ENCODE data around the gene CHML.
A peak's percentile ranks its signal among the peaks of the same experiment; 100 is the strongest.

Gene CHML

DNA sequence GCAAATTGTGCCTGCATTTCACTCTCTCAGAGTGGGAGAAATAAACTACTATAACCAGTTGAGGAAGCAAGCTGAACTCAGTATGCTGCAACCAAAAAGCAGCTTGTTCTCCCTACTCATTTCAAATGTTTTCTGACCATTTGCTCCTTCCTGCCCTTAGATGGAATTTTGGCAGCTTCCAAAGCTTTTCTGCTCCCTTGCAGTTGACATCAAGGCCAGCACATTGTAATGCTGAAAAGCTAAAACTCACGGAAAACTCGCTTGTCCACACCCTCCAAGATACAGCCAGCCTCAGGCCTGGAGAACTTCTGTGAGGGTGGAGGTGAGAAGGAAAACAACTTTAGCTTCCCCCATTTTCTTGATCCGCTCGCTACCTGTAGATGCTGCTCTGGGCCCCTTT is 5.0 kb upstream of the CHML start:
- ChIA-PET POLR2A (no interaction called here), CTCF (interaction anchor here (0.6 kb wide), 1 partner anchor 82 kb away, joined by 3 read pairs; no protein-coding TSS in a partner anchor)
- H3K27ac ChIP-seq (ENCODE audit: extremely low read depth, low read depth, low read length), result no peak overlapping the region
- H3K4me1 ChIP-seq (ENCODE audit: control insufficient read depth, insufficient read depth, low read length), result no peaks in the 10 kb centered on the region
- no peaks in the 10 kb centered on the region; the same call in 1 of the 2 replicates for H3K9me3 ChIP-seq (ENCODE audit: control insufficient read depth, insufficient read depth, low read depth, low read length)
- TF ChIP-seq, protein P1, sequence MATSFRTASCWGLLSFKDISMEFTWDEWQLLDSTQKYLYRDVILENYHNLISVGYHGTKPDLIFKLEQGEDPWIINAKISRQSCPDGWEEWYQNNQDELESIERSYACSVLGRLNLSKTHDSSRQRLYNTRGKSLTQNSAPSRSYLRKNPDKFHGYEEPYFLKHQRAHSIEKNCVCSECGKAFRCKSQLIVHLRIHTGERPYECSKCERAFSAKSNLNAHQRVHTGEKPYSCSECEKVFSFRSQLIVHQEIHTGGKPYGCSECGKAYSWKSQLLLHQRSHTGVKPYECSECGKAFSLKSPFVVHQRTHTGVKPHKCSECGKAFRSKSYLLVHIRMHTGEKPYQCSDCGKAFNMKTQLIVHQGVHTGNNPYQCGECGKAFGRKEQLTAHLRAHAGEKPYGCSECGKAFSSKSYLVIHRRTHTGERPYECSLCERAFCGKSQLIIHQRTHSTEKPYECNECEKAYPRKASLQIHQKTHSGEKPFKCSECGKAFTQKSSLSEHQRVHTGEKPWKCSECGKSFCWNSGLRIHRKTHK (tag by site-specific recombination; IDR thresholded peaks at IDR 0.05), result no peak
- TF ChIP-seq, protein P2, sequence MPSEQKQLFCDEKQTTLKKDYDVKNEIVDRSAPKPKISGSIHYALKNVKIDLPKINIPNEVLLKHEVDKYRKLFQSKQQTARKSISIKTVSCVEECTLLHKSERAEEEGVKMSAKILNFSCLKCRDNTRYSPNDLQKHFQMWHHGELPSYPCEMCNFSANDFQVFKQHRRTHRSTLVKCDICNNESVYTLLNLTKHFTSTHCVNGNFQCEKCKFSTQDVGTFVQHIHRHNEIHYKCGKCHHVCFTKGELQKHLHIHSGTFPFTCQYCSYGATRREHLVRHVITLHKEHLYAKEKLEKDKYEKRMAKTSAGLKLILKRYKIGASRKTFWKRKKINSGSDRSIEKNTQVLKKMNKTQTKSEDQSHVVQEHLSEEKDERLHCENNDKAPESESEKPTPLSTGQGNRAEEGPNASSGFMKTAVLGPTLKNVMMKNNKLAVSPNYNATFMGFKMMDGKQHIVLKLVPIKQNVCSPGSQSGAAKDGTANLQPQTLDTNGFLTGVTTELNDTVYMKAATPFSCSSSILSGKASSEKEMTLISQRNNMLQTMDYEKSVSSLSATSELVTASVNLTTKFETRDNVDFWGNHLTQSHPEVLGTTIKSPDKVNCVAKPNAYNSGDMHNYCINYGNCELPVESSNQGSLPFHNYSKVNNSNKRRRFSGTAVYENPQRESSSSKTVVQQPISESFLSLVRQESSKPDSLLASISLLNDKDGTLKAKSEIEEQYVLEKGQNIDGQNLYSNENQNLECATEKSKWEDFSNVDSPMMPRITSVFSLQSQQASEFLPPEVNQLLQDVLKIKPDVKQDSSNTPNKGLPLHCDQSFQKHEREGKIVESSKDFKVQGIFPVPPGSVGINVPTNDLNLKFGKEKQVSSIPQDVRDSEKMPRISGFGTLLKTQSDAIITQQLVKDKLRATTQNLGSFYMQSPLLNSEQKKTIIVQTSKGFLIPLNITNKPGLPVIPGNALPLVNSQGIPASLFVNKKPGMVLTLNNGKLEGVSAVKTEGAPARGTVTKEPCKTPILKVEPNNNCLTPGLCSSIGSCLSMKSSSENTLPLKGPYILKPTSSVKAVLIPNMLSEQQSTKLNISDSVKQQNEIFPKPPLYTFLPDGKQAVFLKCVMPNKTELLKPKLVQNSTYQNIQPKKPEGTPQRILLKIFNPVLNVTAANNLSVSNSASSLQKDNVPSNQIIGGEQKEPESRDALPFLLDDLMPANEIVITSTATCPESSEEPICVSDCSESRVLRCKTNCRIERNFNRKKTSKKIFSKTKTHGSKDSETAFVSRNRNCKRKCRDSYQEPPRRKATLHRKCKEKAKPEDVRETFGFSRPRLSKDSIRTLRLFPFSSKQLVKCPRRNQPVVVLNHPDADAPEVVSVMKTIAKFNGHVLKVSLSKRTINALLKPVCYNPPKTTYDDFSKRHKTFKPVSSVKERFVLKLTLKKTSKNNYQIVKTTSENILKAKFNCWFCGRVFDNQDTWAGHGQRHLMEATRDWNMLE (tag by site-specific recombination; conservative IDR thresholded peaks at IDR 0.05; ENCODE audit: low read depth), result no peak
- no peak for TF ChIP-seq ZNF404 (tag by site-specific recombination; IDR thresholded peaks at IDR 0.05)
- TF ChIP-seq, protein P3, sequence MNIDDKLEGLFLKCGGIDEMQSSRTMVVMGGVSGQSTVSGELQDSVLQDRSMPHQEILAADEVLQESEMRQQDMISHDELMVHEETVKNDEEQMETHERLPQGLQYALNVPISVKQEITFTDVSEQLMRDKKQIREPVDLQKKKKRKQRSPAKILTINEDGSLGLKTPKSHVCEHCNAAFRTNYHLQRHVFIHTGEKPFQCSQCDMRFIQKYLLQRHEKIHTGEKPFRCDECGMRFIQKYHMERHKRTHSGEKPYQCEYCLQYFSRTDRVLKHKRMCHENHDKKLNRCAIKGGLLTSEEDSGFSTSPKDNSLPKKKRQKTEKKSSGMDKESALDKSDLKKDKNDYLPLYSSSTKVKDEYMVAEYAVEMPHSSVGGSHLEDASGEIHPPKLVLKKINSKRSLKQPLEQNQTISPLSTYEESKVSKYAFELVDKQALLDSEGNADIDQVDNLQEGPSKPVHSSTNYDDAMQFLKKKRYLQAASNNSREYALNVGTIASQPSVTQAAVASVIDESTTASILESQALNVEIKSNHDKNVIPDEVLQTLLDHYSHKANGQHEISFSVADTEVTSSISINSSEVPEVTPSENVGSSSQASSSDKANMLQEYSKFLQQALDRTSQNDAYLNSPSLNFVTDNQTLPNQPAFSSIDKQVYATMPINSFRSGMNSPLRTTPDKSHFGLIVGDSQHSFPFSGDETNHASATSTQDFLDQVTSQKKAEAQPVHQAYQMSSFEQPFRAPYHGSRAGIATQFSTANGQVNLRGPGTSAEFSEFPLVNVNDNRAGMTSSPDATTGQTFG (tag by site-specific recombination; IDR thresholded peaks at IDR 0.05; ENCODE audit: borderline replicate concordance), result no peak
- TF ChIP-seq ZNF600 (tag by site-specific recombination; IDR thresholded peaks at IDR 0.05), result no peak
- TF ChIP-seq ZBTB1 (tag by site-specific recombination; IDR thresholded peaks at IDR 0.05), result no peak
- TF ChIP-seq MEIS1 (CRISPR knock-in tag; IDR thresholded peaks at IDR 0.05; ENCODE audit: borderline replicate concordance), result no peak
- TF ChIP-seq ZNF785 (tag by site-specific recombination; IDR thresholded peaks at IDR 0.05), result no peak
- no peak overlapping the region for H3K4me3 ChIP-seq (ENCODE audit: low read depth, low read length)
- no peaks in the 10 kb centered on the region for H3K36me3 ChIP-seq (ENCODE audit: control insufficient read depth in 2 of 2, insufficient read depth in 1 of 2, low read length in 2 of 2)

GRCh38 chr1:241644259-241644658 is 4.1 kb upstream of the CHML start:
- ChIA-PET POLR2A (no interaction called here), CTCF (interaction anchor here (0.6 to 4.5 kb wide), 3 partner anchors 15 to 20 kb away, joined by 3 to 23 read pairs (median 3); no protein-coding TSS in a partner anchor)
- no peaks in the 10 kb centered on the region for H3K36me3 ChIP-seq (ENCODE audit: control insufficient read depth in 2 of 2, insufficient read depth in 1 of 2, low read length in 2 of 2)
- H3K9me3 ChIP-seq (ENCODE audit: control insufficient read depth, insufficient read depth, low read depth, low read length), result no peaks in the 10 kb centered on the region; the same call in 1 of the 2 replicates
- no peak for TF ChIP-seq ZSCAN23 (tag by site-specific recombination; IDR thresholded peaks at IDR 0.05)
- no peak for TF ChIP-seq ZNF501 (tag by site-specific recombination; IDR thresholded peaks at IDR 0.05)
- no peak for TF ChIP-seq ZNF416 (tag by site-specific recombination; IDR thresholded peaks at IDR 0.05)
- TF ChIP-seq HOXA7 (CRISPR knock-in tag; IDR thresholded peaks at IDR 0.05; ENCODE audit: borderline replicate concordance), result no peak
- TF ChIP-seq IKZF3 (tag by site-specific recombination; IDR thresholded peaks at IDR 0.05), result no peak
- TF ChIP-seq FEZF1 (tag by site-specific recombination; IDR thresholded peaks at IDR 0.05), result no peak
- peak; percentile 75 for TF ChIP-seq ZNF121 (tag by site-specific recombination; IDR thresholded peaks at IDR 0.05)
- no peak for TF ChIP-seq ZNF114 (tag by site-specific recombination; IDR thresholded peaks at IDR 0.05)
- H3K27ac ChIP-seq (ENCODE audit: extremely low read depth, low read depth, low read length), result no peak overlapping the region
- no peak overlapping the region for H3K4me3 ChIP-seq (ENCODE audit: low read depth, low read length)
- no peaks in the 10 kb centered on the region for H3K4me1 ChIP-seq (ENCODE audit: control insufficient read depth, insufficient read depth, low read length)

Data from HEK293 (cell line).